Measurements from ENCODE around the gene IL17RB.

GRCh38 chr3:53804697-53805462, 41.5 kb upstream of the IL17RB start:
- TF ChIP-seq CTCF (IDR thresholded peaks at IDR 0.05; ENCODE audit: insufficient read depth, low read length, poor library complexity, severe bottlenecking) (no peak), EZH2phosphoT487 (conservative IDR thresholded peaks at IDR 0.05; ENCODE audit: low read length) (no peak)
